NB4 (cell line): ENCODE measurements around the gene CEP350.

ENCODE experiments used
- DNase-seq: peaks from one replicate; pipeline ENCODE4 v3.0.0; 2010; ENCODE audit warnings: low read depth
- H3K4me3 ChIP-seq: one replicate; pipeline ENCODE4 v1.5.1; 2011; ENCODE audit warnings: mild to moderate bottlenecking, low read depth, low read length, moderate library complexity
- CTCF ChIP-seq: IDR thresholded peaks from one replicate; pipeline ENCODE4 v1.5.1; 2012; ENCODE audit warnings: low read depth, low read length
- MYC ChIP-seq: IDR thresholded peaks from 2 replicates; pipeline ENCODE4 v1.6.1; 2011; ENCODE audit warnings: low read depth, low read length
- POLR2A ChIP-seq: IDR thresholded peaks from 2 replicates; pipeline ENCODE4 v1.6.1; 2011; ENCODE audit warnings: mild to moderate bottlenecking; ENCODE audit not compliant: insufficient read length; ENCODE audit errors: extremely low read depth
- TF ChIP-seq, protein P1 (sequence below): IDR thresholded peaks from 2 replicates; pipeline ENCODE4 v1.6.1; 2011; ENCODE audit warnings: low read depth, low read length

CEP350 gene

GRCh38 chr1:180157576-180158057, 203.0 kb downstream of the CEP350 start:
- no peak overlapping the region for H3K4me3 ChIP-seq
- no peak for TF ChIP-seq POLR2A
- TF ChIP-seq, protein P1, sequence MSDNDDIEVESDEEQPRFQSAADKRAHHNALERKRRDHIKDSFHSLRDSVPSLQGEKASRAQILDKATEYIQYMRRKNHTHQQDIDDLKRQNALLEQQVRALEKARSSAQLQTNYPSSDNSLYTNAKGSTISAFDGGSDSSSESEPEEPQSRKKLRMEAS: no peak
- TF ChIP-seq MYC: no peak
- no peak for TF ChIP-seq CTCF
- DNase-seq: no peak

DNA sequence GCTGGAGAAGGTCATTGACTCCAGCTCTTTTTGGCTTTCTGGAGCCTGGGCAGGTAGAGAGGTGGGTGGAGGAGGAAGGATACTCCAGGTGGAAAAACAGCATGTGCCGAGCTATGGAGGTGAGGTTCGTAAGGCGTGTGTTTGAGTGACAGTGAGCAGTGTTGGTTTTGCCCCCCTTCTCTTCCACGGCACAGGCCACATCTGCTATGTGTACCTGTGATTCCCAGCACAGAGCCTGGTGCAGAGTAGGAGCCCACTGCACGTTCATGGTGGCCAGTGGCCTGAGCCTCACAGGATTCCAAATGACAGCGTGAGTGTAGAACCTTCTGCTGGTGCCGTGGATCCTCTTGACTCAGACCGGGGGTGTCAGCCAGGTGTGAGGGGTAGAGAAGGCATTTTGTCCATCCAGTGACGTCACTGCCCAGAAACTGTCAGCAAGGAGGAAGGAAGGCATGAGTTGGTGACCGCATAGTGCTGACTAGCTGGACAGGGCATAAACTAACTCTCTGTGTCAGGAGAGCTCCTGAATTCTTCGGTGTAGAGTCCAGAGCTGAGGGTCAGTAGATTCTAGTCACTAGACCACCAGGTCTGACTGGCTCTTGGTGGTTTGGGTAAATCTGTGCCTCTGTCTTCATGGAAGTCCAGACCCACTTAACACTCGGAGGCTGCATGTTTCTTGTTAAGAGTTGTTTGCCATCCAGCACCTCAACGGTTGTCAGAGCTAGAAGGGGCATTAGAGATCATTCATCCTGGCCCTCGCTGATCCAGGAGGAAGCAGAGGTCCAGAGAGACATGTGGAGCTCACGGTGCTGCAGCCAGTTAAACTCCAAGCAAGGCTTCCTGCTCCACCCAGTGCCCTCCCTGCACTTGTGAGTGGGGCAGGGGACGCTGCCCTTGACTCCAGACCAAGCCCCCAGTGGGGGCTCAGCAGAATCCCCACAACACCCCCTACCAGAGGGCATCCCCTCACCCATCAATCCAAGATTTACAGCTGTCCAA, 203.8 kb downstream of the CEP350 start:
- H3K4me3 ChIP-seq: no peak overlapping the region

GRCh38 chr1:180160357-180160756, 205.7 kb downstream of the CEP350 start:
- DNase-seq: peak; percentile 82
- no peak overlapping the region for H3K4me3 ChIP-seq
- TF ChIP-seq MYC (peak; percentile 36; the same call in 1 of the 2 replicates), POLR2A (no peak), CTCF (no peak)
- TF ChIP-seq, protein P1: 0 out of 2 replicates have a peak, but pooled peaks have one; percentile 3

More for the DNA sequence above, 203.8 kb downstream of the CEP350 start:
- DNase-seq: no peak
- TF ChIP-seq MYC (no peak), POLR2A (no peak), CTCF (no peak)
- TF ChIP-seq, protein P1: no peak

GRCh38 chr1:180163041-180163440, 208.4 kb downstream of the CEP350 start:
- no peak overlapping the region for H3K4me3 ChIP-seq
- TF ChIP-seq, protein P1: no peak
- TF ChIP-seq MYC (no peak), CTCF (no peak), POLR2A (no peak)
- peak; percentile 67 for DNase-seq
